Breast epithelium (tissue), 3 donors: ENCODE results near the gene PNLIPRP1.

Source experiments
- POLR2A ChIP-seq: fragments of 450-650 bp; IDR thresholded peaks from one replicate; pipeline ENCODE4 v1.6.1; 2016; ENCODE audit warnings: antibody characterized with exemption, mild to moderate bottlenecking, moderate library complexity
- POLR2AphosphoS5 ChIP-seq, 3 donors: sonication (generic); formaldehyde crosslinking; IDR thresholded peaks; one replicate each; pipeline ENCODE4 v1.6.1; 2017; ENCODE audit warnings: antibody characterized with exemption in 3 of 3
- TF ChIP-seq, protein P1 (sequence below), 3 donors: fragments of 450-650 bp; IDR thresholded peaks; one replicate each; pipeline ENCODE4 v1.5.1; 2016 to 2017; ENCODE audit warnings: antibody characterized with exemption in 3 of 3, mild to moderate bottlenecking in 3 of 3, moderate library complexity in 3 of 3

DNA sequence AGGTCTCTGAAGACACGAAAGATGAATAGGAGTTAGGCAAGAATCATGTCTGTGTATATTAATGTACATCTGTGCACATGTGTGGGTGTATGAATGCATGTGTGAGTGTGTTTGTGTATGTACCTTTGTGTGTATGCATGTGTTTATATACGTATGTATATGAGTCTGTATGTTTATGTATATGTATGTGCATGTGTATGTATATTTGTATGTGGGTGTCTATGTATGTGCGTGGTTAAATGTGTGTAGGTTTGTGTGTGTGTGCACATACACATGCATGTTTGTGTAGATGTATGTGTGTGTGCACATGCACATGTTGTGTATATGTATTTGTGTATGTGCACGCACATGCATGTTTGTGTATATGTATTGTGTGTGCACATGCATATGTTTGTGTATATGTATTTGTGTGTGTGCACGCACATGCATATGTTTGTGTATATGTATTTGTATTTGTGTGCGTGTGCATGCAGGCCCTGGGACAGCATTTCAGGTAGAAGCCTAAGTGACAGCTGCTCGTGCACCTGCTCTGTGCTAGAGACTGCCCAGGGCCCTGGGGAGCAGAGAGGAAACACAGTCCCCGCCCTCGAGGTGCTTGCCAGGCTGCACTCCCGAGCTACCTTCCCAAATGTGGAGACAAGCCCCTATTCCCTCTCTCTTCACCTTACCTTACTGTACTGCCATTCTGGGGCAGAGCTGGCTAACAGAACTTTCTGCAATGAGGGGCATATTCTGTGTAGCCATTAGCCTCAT lies 12.1 kb downstream of the PNLIPRP1 start:
- no peak for TF ChIP-seq POLR2A
- TF ChIP-seq, protein P1, sequence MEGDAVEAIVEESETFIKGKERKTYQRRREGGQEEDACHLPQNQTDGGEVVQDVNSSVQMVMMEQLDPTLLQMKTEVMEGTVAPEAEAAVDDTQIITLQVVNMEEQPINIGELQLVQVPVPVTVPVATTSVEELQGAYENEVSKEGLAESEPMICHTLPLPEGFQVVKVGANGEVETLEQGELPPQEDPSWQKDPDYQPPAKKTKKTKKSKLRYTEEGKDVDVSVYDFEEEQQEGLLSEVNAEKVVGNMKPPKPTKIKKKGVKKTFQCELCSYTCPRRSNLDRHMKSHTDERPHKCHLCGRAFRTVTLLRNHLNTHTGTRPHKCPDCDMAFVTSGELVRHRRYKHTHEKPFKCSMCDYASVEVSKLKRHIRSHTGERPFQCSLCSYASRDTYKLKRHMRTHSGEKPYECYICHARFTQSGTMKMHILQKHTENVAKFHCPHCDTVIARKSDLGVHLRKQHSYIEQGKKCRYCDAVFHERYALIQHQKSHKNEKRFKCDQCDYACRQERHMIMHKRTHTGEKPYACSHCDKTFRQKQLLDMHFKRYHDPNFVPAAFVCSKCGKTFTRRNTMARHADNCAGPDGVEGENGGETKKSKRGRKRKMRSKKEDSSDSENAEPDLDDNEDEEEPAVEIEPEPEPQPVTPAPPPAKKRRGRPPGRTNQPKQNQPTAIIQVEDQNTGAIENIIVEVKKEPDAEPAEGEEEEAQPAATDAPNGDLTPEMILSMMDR (IDR thresholded peaks at IDR 0.05): no peak
- TF ChIP-seq POLR2AphosphoS5 (IDR thresholded peaks at IDR 0.05): no peak
